Fibroblast of lung (primary cell): ENCODE results near the gene SPPL2B. TPM values are rescaled to one million over a fixed set of nuclear protein-coding genes. Genes with fewer than 3 reads are reported as not detected.

Source experiments
- DNase-seq, 2 donors: peaks; one replicate each; pipeline versions ENCODE4 v3.0.0 to v3.0.0-alpha.2; 2010; ENCODE audit warnings: low read depth in 2 of 2
- H2AFZ ChIP-seq: 2 replicates; pipeline ENCODE4 v1.5.1; 2012; ENCODE audit warnings: low read length, control low read depth, inconsistent platforms
- H3K27ac ChIP-seq: 2 replicates; pipeline ENCODE4 v1.5.1; 2011; ENCODE audit warnings: low read length, control low read depth; ENCODE audit not compliant: insufficient read depth
- H3K27me3 ChIP-seq: 2 replicates; pipeline ENCODE4 v1.5.1; 2011; ENCODE audit warnings: mild to moderate bottlenecking, low read length; ENCODE audit not compliant: control insufficient read depth, insufficient read depth
- H3K36me3 ChIP-seq: 2 replicates; pipeline ENCODE4 v1.5.1; 2011; ENCODE audit warnings: low read length; ENCODE audit not compliant: control insufficient read depth, insufficient read depth
- H3K4me1 ChIP-seq: 2 replicates; pipeline ENCODE4 v1.5.1; 2011; ENCODE audit warnings: low read length; ENCODE audit not compliant: control insufficient read depth, insufficient read depth; ENCODE audit errors: extremely low read depth
- H3K4me2 ChIP-seq: 2 replicates; pipeline ENCODE4 v1.5.1; 2011; ENCODE audit warnings: low read length, control low read depth; ENCODE audit not compliant: insufficient read depth; ENCODE audit errors: extremely low read depth
- H3K4me3 ChIP-seq, 4 experiments: fragments of 200-600 bp in 1 of 4; sonication (generic) in 1 of 4; replicated peaks in 1 of 4; 2 replicates each; pipeline ENCODE4 v1.5.1; 2011 to 2016; ENCODE audit warnings: low read length in 4 of 4, low read depth in 3 of 4, mild to moderate bottlenecking in 3 of 4, control low read depth in 2 of 4, inconsistent platforms in 1 of 4, mixed read lengths in 1 of 4; ENCODE audit not compliant: insufficient read depth in 1 of 4; ENCODE audit errors: control extremely low read depth in 1 of 4
- H3K79me2 ChIP-seq: 2 replicates; pipeline ENCODE4 v1.5.1; 2012; ENCODE audit warnings: mild to moderate bottlenecking, low read length, inconsistent platforms; ENCODE audit not compliant: control insufficient read depth, insufficient read depth
- H3K9ac ChIP-seq: 2 replicates; pipeline ENCODE4 v1.5.1; 2011; ENCODE audit warnings: mild to moderate bottlenecking, low read length, control low read depth; ENCODE audit not compliant: insufficient read depth
- H3K9me3 ChIP-seq: 2 replicates; pipeline ENCODE4 v1.5.1; 2012; ENCODE audit warnings: low read depth, low read length; ENCODE audit not compliant: control insufficient read depth, insufficient read depth
- H4K20me1 ChIP-seq: 2 replicates; pipeline ENCODE4 v1.5.1; 2011; ENCODE audit warnings: low read length; ENCODE audit not compliant: control insufficient read depth, insufficient read depth; ENCODE audit errors: extremely low read depth
- CTCF ChIP-seq, 2 donors: IDR thresholded peaks in 1 of 2; conservative IDR thresholded peaks in 1 of 2; 1 replicate in 1 of 2; 2 replicates in 1 of 2; pipeline ENCODE4 v1.5.1; 2011 to 2012; ENCODE audit warnings: low read length in 2 of 2, control low read depth in 1 of 2, inconsistent platforms in 1 of 2, low read depth in 1 of 2, mild to moderate bottlenecking in 1 of 2
- EZH2 ChIP-seq: IDR thresholded peaks from 2 replicates; pipeline ENCODE4 v1.5.1; 2012; ENCODE audit warnings: low read length, control low read depth, mild to moderate bottlenecking; ENCODE audit errors: missing control alignments
- polyA plus RNA-seq, 2 donors: library from polyadenylated mRNA; depleted of rRNA in 1 of 2; stranded (reverse) in 1 of 2; unstranded in 1 of 2; fragments of >200 nt; gene quantifications; 2 replicates each; pipeline ENCODE4 v1.2.1, GENCODE V29; 2011 to 2012; ENCODE audit warnings: missing spikeins in 1 of 2
- total RNA-seq: library from RNA; depleted of rRNA; stranded (reverse); fragments of >200 nt; gene quantifications from 2 replicates; pipeline ENCODE4 v1.2.1, GENCODE V29; 2014

Gene SPPL2B
- total and polyA plus RNA-seq, 2 donors (not counting 1 experiment from before 2014, with no cell fraction given) = 16.0 to 23.8 TPM

GRCh38 chr19:2282062-2282861, 46.2 kb upstream of the SPPL2B start, which contains the start of gene PEAK3:
Gene PEAK3, minus strand, starts transcription at chr19:2282175. Its CDS starts 1,244 bp downstream, at chr19:2280931.
- Histone ChIP-seq H3K4me2 (peak within 1 kb of the TSS; percentile 44), H4K20me1 (no peaks in the 10 kb centered on the region), H3K4me3 (peak within 1 kb of the TSS in 2 of 4 experiments; percentile 33 to 45), H3K4me1 (no peaks in the 10 kb centered on the region), H2AFZ (no peak within 1 kb of the TSS), H3K36me3 (no peaks in the 10 kb centered on the region), H3K9ac (no peak within 1 kb of the TSS), H3K27me3 (no peaks in the 10 kb centered on the region), H3K27ac (no peak within 1 kb of the TSS), H3K79me2 (no peaks in the 10 kb centered on the region), H3K9me3 (no peaks in the 10 kb centered on the region)
- peak; percentile 39 to 57 for DNase-seq
- TF ChIP-seq CTCF (conservative IDR thresholded peaks at IDR 0.05 in 1 of 2, IDR thresholded peaks at IDR 0.05 in 1 of 2; ENCODE audit: low read depth in 1 of 2, low read length in 2 of 2) (no peak), EZH2 (no peak)

GRCh38 chr19:2282862-2283237, 45.6 kb upstream of the SPPL2B start:
- H3K9ac ChIP-seq = no peak overlapping the region
- no peaks in the 10 kb centered on the region for H3K79me2 ChIP-seq
- no peak overlapping the region for H3K27ac ChIP-seq
- no peaks in the 10 kb centered on the region for H4K20me1 ChIP-seq
- no peak overlapping the region for H2AFZ ChIP-seq
- no peaks in the 10 kb centered on the region for H3K9me3 ChIP-seq
- TF ChIP-seq CTCF (conservative IDR thresholded peaks at IDR 0.05 in 1 of 2, IDR thresholded peaks at IDR 0.05 in 1 of 2; ENCODE audit: low read depth in 1 of 2, low read length in 2 of 2) = no peak
- TF ChIP-seq EZH2 = no peak
- H3K4me1 ChIP-seq = no peaks in the 10 kb centered on the region
- no peaks in the 10 kb centered on the region for H3K27me3 ChIP-seq
- DNase-seq = no peak
- peak overlapping the region; percentile 38 for H3K4me2 ChIP-seq
- H3K4me3 ChIP-seq = no peak overlapping the region
- no peaks in the 10 kb centered on the region for H3K36me3 ChIP-seq

- Histone ChIP-seq H3K4me3 (no peak overlapping the region), H3K27me3 (peaks cover 7% of the 10 kb centered on the region), H2AFZ (no peak overlapping the region), H3K36me3 (no peaks in the 10 kb centered on the region), H4K20me1 (no peaks in the 10 kb centered on the region), H3K79me2 (no peaks in the 10 kb centered on the region), H3K9ac (no peak overlapping the region), H3K4me2 (no peak overlapping the region), H3K4me1 (no peaks in the 10 kb centered on the region), H3K9me3 (no peaks in the 10 kb centered on the region), H3K27ac (no peak overlapping the region)
- TF ChIP-seq CTCF (conservative IDR thresholded peaks at IDR 0.05 in 1 of 2, IDR thresholded peaks at IDR 0.05 in 1 of 2; ENCODE audit: low read depth in 1 of 2, low read length in 2 of 2) (no peak), EZH2 (no peak)
- DNase-seq = no peak
These were observed 44.5 kb upstream of the SPPL2B start for GRCh38 chr19:2283835-2284507.
